DLD1 (cell line): Measurements from ENCODE around the gene TRMT2A.

Experiments
- in situ Hi-C: cut with HindIII; loops from 2 replicates; pipeline ENCODE4 v1.10.0; 2017; ENCODE audit warnings: low sequenced_read_pairs

The TRMT2A gene

DNA sequence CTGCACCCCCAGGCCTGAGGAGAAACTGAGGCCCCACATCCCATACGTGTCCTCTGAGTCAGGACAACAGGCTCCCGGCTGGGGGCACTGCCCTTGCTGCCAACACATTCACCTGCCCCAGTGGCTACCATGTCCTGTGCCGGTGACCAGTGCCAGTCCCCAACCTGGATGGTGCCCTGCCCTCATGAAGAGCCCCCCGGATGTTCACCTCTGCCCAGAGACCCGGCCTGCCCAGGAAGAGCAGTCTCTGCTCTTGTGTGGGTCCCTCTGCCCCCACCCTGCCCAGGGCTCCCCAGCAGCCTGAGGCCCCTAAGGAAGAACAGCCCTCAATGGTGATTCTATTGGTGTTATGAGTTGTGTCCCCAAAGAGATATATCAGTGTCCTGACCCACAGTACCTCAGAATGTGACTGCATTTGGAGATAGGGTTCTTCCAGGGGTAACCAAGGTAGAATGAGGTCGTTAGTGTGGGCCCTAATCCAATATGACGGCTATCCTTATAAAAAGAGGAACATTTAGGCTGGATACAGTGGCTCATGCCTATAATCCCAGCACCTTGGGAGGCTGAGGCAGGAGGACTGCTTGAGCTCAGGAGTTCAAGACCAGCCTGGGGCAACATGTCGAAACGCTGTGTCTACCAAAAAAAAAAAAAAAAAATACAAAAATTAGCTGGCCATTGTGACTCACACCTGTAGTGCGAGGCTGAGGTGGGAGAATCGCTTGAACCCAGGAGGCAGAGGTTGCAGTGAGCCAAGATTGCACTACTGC is 50.2 kb downstream of the TRMT2A start:
- in situ Hi-C loops, result no loop called here

DNA sequence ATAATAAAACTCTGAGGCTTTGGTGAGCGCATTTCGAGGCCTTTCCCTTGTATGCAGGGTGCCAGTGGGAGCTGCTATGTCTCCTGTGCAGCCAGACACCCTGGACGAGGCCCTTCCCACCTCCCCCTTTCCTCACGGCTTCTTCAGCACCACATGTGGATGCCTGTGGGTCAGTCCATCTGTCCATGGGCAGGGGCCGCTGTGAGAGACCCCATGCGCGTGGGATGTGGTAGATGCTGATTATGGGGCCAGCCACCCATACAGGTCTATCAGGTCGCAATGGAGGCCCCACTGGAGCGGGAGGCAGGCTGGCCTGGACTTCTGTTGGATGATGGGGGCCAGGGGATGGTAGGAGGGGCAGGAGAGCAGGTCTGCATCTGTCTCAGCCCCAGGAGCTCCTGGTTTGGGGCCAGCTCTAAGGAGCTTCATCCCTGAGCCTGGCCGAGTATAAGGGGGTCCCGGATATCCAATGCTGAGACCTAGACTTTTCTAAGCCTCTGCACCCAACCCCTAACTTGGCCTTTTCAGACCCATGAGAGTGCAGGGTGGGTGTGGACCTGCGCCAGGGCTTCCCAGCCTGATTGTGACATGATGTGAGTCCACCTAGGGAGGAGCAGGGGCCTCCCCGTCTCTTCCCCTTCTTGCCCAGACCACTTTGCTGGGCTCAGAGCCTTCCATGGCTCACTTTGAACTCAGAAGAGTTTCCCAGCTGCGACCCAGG is 51.0 kb downstream of the TRMT2A start:
- in situ Hi-C loops, result no loop called here

GRCh38 chr22:20064545-20065262 is 52.3 kb downstream of the TRMT2A start:
- in situ Hi-C loops, result no loop called here

DNA sequence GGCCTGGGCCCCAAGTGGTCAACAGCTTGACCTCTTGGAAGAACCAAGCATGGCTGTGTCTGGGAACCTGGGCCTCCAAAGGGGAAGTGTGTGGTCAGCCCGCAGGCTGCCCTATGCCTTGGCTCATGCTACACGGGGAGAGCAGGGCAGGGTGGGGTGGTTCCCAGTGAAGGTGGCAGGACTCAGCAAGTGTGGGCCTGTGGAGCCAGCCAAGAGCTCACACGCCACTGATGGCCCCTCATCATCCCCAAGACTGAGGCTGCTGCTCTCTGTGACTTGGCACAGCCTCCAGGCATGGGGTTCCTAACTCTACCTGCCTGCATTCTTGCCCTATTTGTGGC is 52.9 kb downstream of the TRMT2A start:
- in situ Hi-C loops, result no loop called here

DNA sequence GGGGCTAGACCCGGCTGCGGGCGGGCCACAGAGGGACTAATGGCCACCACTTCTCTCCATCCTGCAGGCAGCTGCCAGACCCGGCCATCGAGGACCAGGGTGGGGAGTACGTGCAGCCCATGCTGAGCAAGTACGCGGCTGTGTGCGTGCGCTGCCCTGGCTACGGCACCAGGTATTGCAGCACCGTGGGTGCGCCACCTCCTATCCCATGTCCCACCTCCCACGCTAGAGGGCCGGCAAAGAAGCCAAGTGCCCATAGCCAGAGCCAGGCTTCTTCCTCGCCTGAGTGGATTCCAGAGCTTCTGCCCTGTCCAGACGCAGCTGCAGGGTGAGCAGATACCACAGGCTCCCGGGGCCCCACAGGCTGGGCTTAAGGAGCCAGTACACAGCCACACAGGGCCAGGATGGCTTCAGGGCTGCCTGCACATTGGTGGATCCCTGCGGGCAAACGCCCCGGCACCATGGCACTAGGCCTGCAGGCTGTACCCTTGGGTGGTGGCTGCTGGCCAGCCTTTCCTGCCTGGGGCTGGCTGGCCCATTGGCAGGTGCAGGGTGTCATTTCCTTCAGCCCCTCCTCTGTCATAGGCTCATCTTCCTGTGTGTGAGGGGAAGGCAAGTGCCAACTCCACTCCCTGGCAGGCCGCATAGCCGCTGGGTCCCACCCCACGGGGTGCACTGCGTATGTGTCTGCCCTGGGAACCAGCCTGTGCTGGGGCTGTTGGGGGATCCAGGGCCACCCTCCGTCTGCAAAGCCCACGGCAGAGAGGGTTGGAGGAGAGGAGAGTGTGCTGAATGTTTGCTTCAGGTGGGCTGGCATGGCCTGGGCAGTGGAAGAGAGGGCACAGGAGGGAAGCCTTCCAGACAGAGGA is 53.5 kb downstream of the TRMT2A start:
- in situ Hi-C loops, result no loop called here

DNA sequence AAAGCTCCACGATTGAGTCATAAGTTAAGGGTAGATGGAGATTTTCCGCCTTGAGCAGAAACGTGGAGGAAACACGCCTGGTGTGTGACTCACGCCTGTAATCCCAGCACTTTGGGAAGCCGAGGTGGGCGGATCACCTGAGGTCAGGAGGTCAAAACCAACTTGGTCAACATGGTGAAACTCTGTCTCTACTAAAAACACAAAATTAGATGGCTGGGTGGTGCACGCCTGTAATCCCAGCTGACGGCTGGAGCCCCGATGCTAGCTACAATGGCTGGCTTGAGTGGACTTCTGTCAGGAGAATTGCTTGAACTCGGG is 54.3 kb downstream of the TRMT2A start:
- in situ Hi-C loops, result no loop called here

DNA sequence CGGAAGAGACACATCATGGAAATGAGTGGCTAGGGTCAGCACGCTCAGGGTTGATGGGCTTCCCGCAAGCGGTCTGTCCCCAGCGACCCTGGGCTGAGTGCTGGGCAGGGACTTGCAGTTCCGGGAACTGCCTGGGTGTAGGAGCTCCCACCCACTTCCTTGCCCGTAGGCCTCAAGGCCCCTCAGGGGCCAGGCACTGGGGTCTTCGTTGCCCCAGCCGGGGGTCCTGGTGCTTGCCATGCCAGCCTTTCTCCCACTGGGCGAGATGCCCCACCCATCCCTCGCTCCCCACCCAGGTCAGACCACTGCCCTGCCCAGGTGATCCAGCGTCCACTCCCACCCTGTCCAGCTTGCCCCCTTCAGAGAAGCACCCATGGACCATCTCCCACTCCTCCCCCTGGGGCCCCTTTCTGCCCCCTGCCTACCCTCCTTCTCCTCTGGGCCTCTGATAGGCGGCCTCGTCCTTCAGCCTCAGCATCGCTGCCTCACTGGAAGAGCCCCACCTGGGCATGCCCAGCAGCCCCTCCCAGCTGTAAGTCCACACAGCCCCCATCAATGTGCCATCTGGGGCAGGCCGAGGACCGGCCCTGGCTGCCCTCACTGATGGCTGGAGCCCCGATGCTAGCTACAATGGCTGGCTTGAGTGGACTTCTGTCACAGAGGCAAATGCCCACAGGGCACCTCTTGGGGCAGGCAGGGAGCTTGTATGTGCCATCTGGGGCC is 54.8 kb downstream of the TRMT2A start:
- in situ Hi-C loops, result no loop called here
